Measurements from ENCODE around the gene SLC22A17.

Gene SLC22A17

DNA sequence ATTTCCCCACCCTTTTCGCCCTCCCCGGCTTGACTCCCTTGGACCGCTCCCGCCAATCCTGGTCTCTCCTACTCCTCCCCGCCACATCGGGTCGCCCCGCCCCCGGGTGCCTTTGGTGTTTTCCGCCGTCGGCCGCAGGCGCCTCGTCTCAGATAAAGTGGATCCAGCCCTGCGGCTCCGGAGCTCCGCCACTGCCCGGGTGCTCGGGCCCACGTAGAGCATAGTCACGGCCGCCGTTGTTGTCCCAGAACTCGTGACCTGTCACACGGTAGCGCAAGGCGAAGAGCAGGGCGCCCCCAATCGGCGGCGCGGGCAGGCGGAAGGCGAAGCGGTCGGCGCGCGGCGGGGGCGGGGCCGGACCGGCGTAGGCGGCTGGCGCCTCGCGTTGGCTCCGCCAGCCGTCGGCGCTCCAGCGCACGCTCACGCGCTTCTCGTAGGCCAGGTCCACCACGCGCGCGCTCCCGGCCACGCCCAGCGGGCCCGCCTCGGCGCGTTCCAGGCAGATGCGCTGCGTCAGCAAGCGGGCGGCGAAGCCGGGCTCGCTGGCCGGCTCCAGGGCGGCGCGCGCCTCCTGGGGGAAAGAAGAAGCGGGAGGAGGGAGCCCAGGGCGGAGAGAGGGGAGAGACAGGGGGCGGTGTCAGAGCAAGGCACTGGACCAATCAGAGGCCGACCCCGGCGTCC is 51.3 kb downstream of the SLC22A17 start:
- H3K9me3 ChIP-seq (ENCODE audit: control insufficient read depth, insufficient read depth, low read depth, low read length), result no peaks in the 10 kb centered on the region
- H3K9ac ChIP-seq (ENCODE audit: low read length), result peak overlapping the region; percentile 75
- H3K27ac ChIP-seq (ENCODE audit: low read depth, low read length), result peak overlapping the region; percentile 73; the same call in 1 of the 2 replicates
- peak overlapping the region; percentile 95 for H3K4me3 ChIP-seq (ENCODE audit: low read depth, low read length)
- no peaks in the 10 kb centered on the region; the same call in 1 of the 2 replicates for H3K36me3 ChIP-seq (ENCODE audit: control insufficient read depth, insufficient read depth, low read length)
- H3K27me3 ChIP-seq (ENCODE audit: control insufficient read depth, insufficient read depth, low read length), result peaks cover 60% of the 10 kb centered on the region
- peaks cover 19% of the 10 kb centered on the region; the same call in 1 of the 2 replicates for H3K4me1 ChIP-seq (ENCODE audit: control insufficient read depth, insufficient read depth, low read length)

DNA sequence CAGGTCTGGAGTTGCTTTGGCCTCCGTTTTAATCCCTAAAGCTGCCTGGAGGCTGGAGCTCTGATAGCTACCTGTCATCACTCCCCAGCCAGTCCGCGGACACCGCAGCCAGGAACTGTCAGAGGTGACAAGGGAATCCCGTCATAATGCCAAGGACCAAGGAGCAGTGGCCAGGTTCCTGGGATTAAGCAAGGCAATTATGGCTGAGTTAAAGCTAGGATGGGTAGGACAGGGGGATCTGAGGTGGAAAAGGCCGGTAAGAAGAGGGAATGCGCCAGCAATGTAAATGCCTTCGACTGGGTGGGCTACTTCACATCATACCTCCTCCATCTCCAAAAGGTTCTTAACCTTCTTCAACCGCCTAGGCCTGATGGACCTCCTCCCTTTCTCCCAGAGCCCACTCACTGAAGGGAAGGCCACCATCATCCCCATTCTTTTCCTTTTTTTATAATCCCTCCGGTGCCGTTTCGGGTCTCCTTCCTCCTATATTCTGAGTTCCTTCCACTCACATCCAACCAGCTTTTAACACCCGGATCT is 51.9 kb downstream of the SLC22A17 start:
- no peaks in the 10 kb centered on the region for H3K9me3 ChIP-seq (ENCODE audit: control insufficient read depth, insufficient read depth, low read depth, low read length)
- peaks cover 66% of the 10 kb centered on the region for H3K27me3 ChIP-seq (ENCODE audit: control insufficient read depth, insufficient read depth, low read length)
- no peaks in the 10 kb centered on the region; the same call in 1 of the 2 replicates for H3K36me3 ChIP-seq (ENCODE audit: control insufficient read depth, insufficient read depth, low read length)
- H3K4me3 ChIP-seq (ENCODE audit: low read depth, low read length), result peak overlapping the region; percentile 95
- no peak overlapping the region for H3K27ac ChIP-seq (ENCODE audit: low read depth, low read length)
- peaks cover 12% of the 10 kb centered on the region; the same call in 1 of the 2 replicates for H3K4me1 ChIP-seq (ENCODE audit: control insufficient read depth, insufficient read depth, low read length)
- peak overlapping the region; percentile 67 for H3K9ac ChIP-seq (ENCODE audit: low read length)

DNA sequence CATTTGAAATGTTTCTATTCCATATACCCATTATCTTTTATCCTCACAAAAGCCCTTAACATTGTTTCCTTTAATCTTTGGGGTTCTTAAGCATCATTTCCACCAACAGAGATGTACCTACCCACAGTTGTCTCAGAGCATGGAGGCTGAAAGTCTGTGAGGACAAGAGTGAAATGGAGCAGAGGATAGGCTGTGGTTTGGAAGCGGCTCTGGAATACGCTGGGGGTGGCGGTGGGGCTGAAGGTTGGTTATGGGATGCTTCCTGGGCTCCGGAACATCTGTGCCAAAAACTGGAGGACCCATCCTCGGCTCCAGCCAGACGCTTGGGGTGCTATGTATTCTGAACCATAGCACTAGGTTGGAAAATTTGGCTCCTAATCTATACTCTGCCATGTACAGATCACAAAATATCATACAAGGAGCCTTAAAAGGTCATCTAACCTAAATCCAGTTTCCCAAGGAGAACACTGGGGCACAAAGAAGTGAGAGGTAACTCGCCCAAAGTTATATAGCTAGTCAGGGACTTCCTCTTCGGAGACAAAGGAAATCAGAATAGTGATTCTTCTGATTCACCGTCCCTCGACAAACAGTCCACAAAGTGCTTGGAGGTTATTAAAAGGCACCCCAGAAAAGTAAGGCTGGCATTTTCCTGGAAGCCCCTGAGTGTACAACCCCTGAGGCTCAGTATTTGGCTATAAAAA is 52.6 kb downstream of the SLC22A17 start:
- H3K27me3 ChIP-seq (ENCODE audit: control insufficient read depth, insufficient read depth, low read length), result peaks cover 73% of the 10 kb centered on the region
- peak overlapping the region; percentile 95 for H3K4me3 ChIP-seq (ENCODE audit: low read depth, low read length)
- no peak overlapping the region for H3K27ac ChIP-seq (ENCODE audit: low read depth, low read length)
- H3K9me3 ChIP-seq (ENCODE audit: control insufficient read depth, insufficient read depth, low read depth, low read length), result no peaks in the 10 kb centered on the region
- H3K36me3 ChIP-seq (ENCODE audit: control insufficient read depth, insufficient read depth, low read length), result no peaks in the 10 kb centered on the region; the same call in 1 of the 2 replicates
- H3K9ac ChIP-seq (ENCODE audit: low read length), result peak overlapping the region; percentile 67
- peaks cover 13% of the 10 kb centered on the region; the same call in 1 of the 2 replicates for H3K4me1 ChIP-seq (ENCODE audit: control insufficient read depth, insufficient read depth, low read length)

DNA sequence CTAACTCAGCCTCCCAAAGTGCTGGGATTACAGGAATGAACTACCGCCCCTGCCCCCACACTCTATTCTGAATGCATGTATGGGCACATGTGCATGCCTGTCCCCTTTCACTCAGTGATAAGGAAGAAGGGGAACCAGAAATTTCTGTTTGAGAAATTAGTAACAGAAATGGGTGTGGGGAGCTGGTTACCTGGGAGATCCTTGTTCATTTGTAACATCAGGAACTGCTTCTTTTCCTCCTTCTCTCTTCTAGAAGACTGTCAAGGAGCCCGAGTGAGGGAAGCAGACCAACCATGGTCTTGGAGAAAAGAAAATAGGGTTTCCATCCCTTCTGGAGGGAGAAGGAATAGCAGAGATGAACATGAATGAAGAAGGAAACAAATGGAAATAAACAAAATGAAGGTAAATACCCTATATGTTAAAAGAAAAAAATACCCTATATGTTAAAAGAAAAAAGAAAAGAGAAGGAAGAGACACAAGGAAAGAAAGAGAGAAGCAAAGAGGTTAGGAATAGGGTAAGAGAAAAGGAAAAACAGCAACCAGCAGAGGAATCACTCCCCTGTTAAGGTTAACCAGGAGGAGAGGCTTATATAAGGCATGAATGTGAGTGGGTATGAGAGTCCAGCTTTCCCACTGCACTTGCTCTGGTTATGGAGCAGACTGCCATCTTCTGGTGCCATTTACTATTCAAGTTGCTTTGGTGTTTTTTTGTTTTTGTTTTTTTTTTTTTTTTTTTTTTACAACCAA is 53.3 kb downstream of the SLC22A17 start:
- no peak overlapping the region for H3K4me3 ChIP-seq (ENCODE audit: low read depth, low read length)
- no peak overlapping the region for H3K9ac ChIP-seq (ENCODE audit: low read length)
- no peaks in the 10 kb centered on the region for H3K9me3 ChIP-seq (ENCODE audit: control insufficient read depth, insufficient read depth, low read depth, low read length)
- peaks cover 16% of the 10 kb centered on the region; the same call in 1 of the 2 replicates for H3K4me1 ChIP-seq (ENCODE audit: control insufficient read depth, insufficient read depth, low read length)
- no peaks in the 10 kb centered on the region; the same call in 1 of the 2 replicates for H3K36me3 ChIP-seq (ENCODE audit: control insufficient read depth, insufficient read depth, low read length)
- H3K27ac ChIP-seq (ENCODE audit: low read depth, low read length), result no peak overlapping the region
- peaks cover 76% of the 10 kb centered on the region for H3K27me3 ChIP-seq (ENCODE audit: control insufficient read depth, insufficient read depth, low read length)

DNA sequence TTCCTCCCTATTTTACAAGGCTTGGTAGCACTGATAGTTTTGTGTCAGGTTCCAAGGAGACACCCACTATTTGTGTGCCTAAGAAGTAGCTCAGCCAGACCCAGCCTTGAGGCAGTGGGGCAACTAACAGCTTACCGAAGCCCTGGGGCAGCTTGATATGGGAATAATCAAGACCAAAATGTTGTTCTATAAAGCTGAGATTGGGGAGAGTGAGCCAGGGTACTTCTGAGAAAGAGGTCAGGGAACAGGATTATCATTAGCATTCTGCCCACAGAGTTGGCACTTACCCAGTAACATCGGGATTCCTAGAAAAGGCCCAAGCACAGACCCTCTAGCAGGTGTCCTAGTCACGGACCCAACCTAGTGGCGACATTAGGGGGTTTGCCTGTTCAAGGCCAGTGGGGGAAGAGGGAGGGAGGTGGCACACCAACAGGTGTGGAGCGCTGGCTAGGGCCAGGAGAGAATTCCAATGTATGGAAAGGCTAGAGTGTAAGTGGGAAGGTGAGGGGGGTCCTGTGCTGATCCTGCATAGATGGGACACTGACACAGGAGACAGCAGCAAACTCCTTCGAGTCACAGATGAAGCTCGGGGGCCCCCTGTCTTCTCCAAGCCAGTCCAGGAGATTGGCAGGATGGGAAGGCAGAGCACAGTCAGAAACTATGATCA is 54.9 kb downstream of the SLC22A17 start:
- Histone ChIP-seq H3K27ac (ENCODE audit: low read depth, low read length) (no peak overlapping the region), H3K4me1 (ENCODE audit: control insufficient read depth, insufficient read depth, low read length) (peaks cover 19% of the 10 kb centered on the region), H3K27me3 (ENCODE audit: control insufficient read depth, insufficient read depth, low read length) (peaks cover 77% of the 10 kb centered on the region), H3K36me3 (ENCODE audit: control insufficient read depth, insufficient read depth, low read length) (no peaks in the 10 kb centered on the region; the same call in 1 of the 2 replicates), H3K4me3 (ENCODE audit: low read depth, low read length) (no peak overlapping the region), H3K9ac (ENCODE audit: low read length) (no peak overlapping the region), H3K9me3 (ENCODE audit: control insufficient read depth, insufficient read depth, low read depth, low read length) (no peaks in the 10 kb centered on the region)

DNA sequence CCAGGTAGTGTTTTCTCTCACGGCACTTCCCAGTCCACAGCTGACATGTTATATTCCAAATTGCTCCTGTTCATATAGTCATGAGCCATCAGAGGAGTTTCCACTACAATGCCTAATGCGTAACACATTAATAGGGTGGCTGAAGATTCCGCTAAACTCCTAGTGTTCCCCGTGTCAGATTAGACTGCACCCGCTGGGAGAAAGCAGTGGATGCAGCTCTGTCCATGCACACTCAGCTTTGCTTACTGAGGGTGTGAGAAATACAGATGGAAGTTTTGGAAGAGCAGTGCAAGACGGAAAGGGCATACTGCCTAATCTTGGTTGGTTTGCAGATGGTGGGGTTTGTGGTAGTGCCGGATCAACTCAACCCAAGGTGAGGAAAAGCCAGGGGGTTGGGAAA is 55.6 kb downstream of the SLC22A17 start:
- Histone ChIP-seq H3K4me1 (ENCODE audit: control insufficient read depth, insufficient read depth, low read length) (peaks cover 16% of the 10 kb centered on the region), H3K36me3 (ENCODE audit: control insufficient read depth, insufficient read depth, low read length) (no peaks in the 10 kb centered on the region; the same call in 1 of the 2 replicates), H3K4me3 (ENCODE audit: low read depth, low read length) (no peak overlapping the region), H3K9me3 (ENCODE audit: control insufficient read depth, insufficient read depth, low read depth, low read length) (no peaks in the 10 kb centered on the region), H3K9ac (ENCODE audit: low read length) (no peak overlapping the region), H3K27me3 (ENCODE audit: control insufficient read depth, insufficient read depth, low read length) (peaks cover 83% of the 10 kb centered on the region), H3K27ac (ENCODE audit: low read depth, low read length) (no peak overlapping the region)
